NCI-H82 (cell line): Measurements from ENCODE around the gene ABI3BP.

ENCODE experiments used
- DNase-seq: peaks from one replicate; lab custom pipeline; 2025; lab: John Stamatoyannopoulos, UW

ABI3BP gene

GRCh38 chr3:100769693-100770092, 223.5 kb downstream of the ABI3BP start:
- peak; percentile 15 for DNase-seq

- DNase-seq: no peak
Observed at GRCh38 chr3:100766069-100766468, 227.2 kb downstream of the ABI3BP start.

- DNase-seq: no peak
Observed at GRCh38 chr3:100765437-100765975, 227.7 kb downstream of the ABI3BP start.

- DNase-seq: no peak
Observed at GRCh38 chr3:100761951-100762350, 231.3 kb downstream of the ABI3BP start.

- peak; percentile 61 for DNase-seq
Observed at GRCh38 chr3:100761211-100761942, 231.8 kb downstream of the ABI3BP start.

GRCh38 chr3:100760377-100760776, 232.8 kb downstream of the ABI3BP start:
- DNase-seq: peak; percentile 40

GRCh38 chr3:100759950-100760349, 233.3 kb downstream of the ABI3BP start:
- DNase-seq: no peak

GRCh38 chr3:100759159-100759558, 234.1 kb downstream of the ABI3BP start:
- DNase-seq: peak; percentile 53

- no peak for DNase-seq
Observed at GRCh38 chr3:100756441-100756840, 236.8 kb downstream of the ABI3BP start.

GRCh38 chr3:100754563-100755334, 238.5 kb downstream of the ABI3BP start:
- DNase-seq: no peak

GRCh38 chr3:100753846-100754245, 239.4 kb downstream of the ABI3BP start:
- no peak for DNase-seq

GRCh38 chr3:100748967-100749366, 244.3 kb downstream of the ABI3BP start:
- DNase-seq: no peak

- no peak for DNase-seq
Observed at GRCh38 chr3:100748220-100748619, 245.0 kb downstream of the ABI3BP start.

GRCh38 chr3:100746092-100746491, 247.1 kb downstream of the ABI3BP start:
- no peak for DNase-seq

GRCh38 chr3:100745617-100746016, 247.6 kb downstream of the ABI3BP start:
- DNase-seq: no peak

GRCh38 chr3:100744671-100745070, 248.6 kb downstream of the ABI3BP start:
- no peak for DNase-seq

GRCh38 chr3:100743535-100743934, 249.7 kb downstream of the ABI3BP start:
- no peak for DNase-seq

- DNase-seq: no peak
Observed at GRCh38 chr3:100740207-100740606, 253.0 kb downstream of the ABI3BP start.

GRCh38 chr3:100737334-100737733, 255.9 kb downstream of the ABI3BP start:
- DNase-seq: peak; percentile 51

- no peak for DNase-seq
Observed at GRCh38 chr3:100732435-100732834, 260.8 kb downstream of the ABI3BP start.

GRCh38 chr3:100730524-100730923, 262.7 kb downstream of the ABI3BP start:
- DNase-seq: no peak

- no peak for DNase-seq
Observed at GRCh38 chr3:100726706-100727105, 266.5 kb downstream of the ABI3BP start.

- DNase-seq: peak; percentile 23
Observed at GRCh38 chr3:100725935-100726513, 267.2 kb downstream of the ABI3BP start.
